Parathyroid adenoma (tissue), 2 donors: Measurements from ENCODE around the gene CLEC16A.

ENCODE experiments used
- H2AFZ ChIP-seq: fragments of 300-600 bp; sonication (generic); one replicate; pipeline ENCODE4 v1.7.0; 2017; ENCODE audit warnings: antibody characterized with exemption, mild to moderate bottlenecking
- H3K27ac ChIP-seq: fragments of 300-600 bp; sonication (generic); one replicate; pipeline ENCODE4 v1.7.0; 2017
- H3K27me3 ChIP-seq: fragments of 300-600 bp; sonication (generic); one replicate; pipeline ENCODE4 v1.7.0; 2017; ENCODE audit warnings: low read length; ENCODE audit not compliant: control insufficient read depth, insufficient read depth
- H3K36me3 ChIP-seq: fragments of 300-600 bp; sonication (generic); one replicate; pipeline ENCODE4 v1.7.0; 2017; ENCODE audit warnings: low read length; ENCODE audit not compliant: control insufficient read depth, insufficient read depth
- H3K4me1 ChIP-seq: fragments of 300-600 bp; sonication (generic); one replicate; pipeline ENCODE4 v1.7.0; 2017; ENCODE audit warnings: control low read depth
- H3K4me2 ChIP-seq: fragments of 300-600 bp; sonication (generic); one replicate; pipeline ENCODE4 v1.7.0; 2017; ENCODE audit warnings: low read length
- H3K4me3 ChIP-seq: fragments of 300-600 bp; sonication (generic); one replicate; pipeline ENCODE4 v1.7.0; 2017; ENCODE audit warnings: low read depth, low read length
- H3K79me2 ChIP-seq: fragments of 300-600 bp; sonication (generic); one replicate; pipeline ENCODE4 v1.7.0; 2017; ENCODE audit warnings: control low read depth
- H3K9ac ChIP-seq: fragments of 300-600 bp; sonication (generic); one replicate; pipeline ENCODE4 v1.7.0; 2017; ENCODE audit warnings: mild to moderate bottlenecking
- H3K9me3 ChIP-seq: fragments of 300-600 bp; sonication (generic); one replicate; pipeline ENCODE4 v1.7.0; 2017; ENCODE audit warnings: low read length; ENCODE audit not compliant: control insufficient read depth
- CTCF ChIP-seq: fragments of 300-600 bp; sonication (generic); IDR thresholded peaks from one replicate; pipeline ENCODE4 v1.7.0; 2017; ENCODE audit warnings: antibody characterized with exemption, mild to moderate bottlenecking
- donor health status: primary hyperparathyroidism.

Gene CLEC16A

GRCh38 chr16:11157143-11157542 is 212.8 kb downstream of the CLEC16A start:
- TF ChIP-seq CTCF = no peak
- Histone ChIP-seq H2AFZ (no peak overlapping the region), H3K27ac (no peak overlapping the region), H3K36me3 (no peaks in the 10 kb centered on the region), H3K4me2 (no peak overlapping the region), H3K27me3 (no peaks in the 10 kb centered on the region), H3K9ac (no peak overlapping the region), H3K4me3 (no peak overlapping the region), H3K79me2 (no peaks in the 10 kb centered on the region), H3K9me3 (no peaks in the 10 kb centered on the region), H3K4me1 (no peaks in the 10 kb centered on the region)

GRCh38 chr16:11158018-11158417 is 213.7 kb downstream of the CLEC16A start:
- no peak overlapping the region for H3K27ac ChIP-seq
- no peaks in the 10 kb centered on the region for H3K27me3 ChIP-seq
- no peak for TF ChIP-seq CTCF
- H3K9ac ChIP-seq = no peak overlapping the region
- no peak overlapping the region for H3K4me2 ChIP-seq
- H3K4me3 ChIP-seq = no peak overlapping the region
- H3K36me3 ChIP-seq = no peaks in the 10 kb centered on the region
- no peaks in the 10 kb centered on the region for H3K9me3 ChIP-seq
- peaks cover 4% of the 10 kb centered on the region for H3K4me1 ChIP-seq
- no peak overlapping the region for H2AFZ ChIP-seq
- H3K79me2 ChIP-seq = no peaks in the 10 kb centered on the region

GRCh38 chr16:11159282-11159681 is 214.9 kb downstream of the CLEC16A start:
- Histone ChIP-seq H3K79me2 (no peaks in the 10 kb centered on the region), H3K9me3 (no peaks in the 10 kb centered on the region), H3K9ac (no peak overlapping the region), H3K27ac (no peak overlapping the region), H3K4me1 (peaks cover 4% of the 10 kb centered on the region), H3K4me3 (no peak overlapping the region), H3K36me3 (no peaks in the 10 kb centered on the region), H3K4me2 (no peak overlapping the region), H3K27me3 (no peaks in the 10 kb centered on the region), H2AFZ (no peak overlapping the region)
- TF ChIP-seq CTCF = no peak

GRCh38 chr16:11160676-11161115 is 216.3 kb downstream of the CLEC16A start:
- no peak overlapping the region for H3K4me2 ChIP-seq
- peaks cover 4% of the 10 kb centered on the region for H3K4me1 ChIP-seq
- no peak overlapping the region for H3K27ac ChIP-seq
- H3K36me3 ChIP-seq = no peaks in the 10 kb centered on the region
- no peak overlapping the region for H3K4me3 ChIP-seq
- no peak overlapping the region for H2AFZ ChIP-seq
- no peaks in the 10 kb centered on the region for H3K9me3 ChIP-seq
- H3K27me3 ChIP-seq = no peaks in the 10 kb centered on the region
- no peak for TF ChIP-seq CTCF
- H3K9ac ChIP-seq = no peak overlapping the region
- H3K79me2 ChIP-seq = no peaks in the 10 kb centered on the region

GRCh38 chr16:11161439-11161838 is 217.1 kb downstream of the CLEC16A start:
- no peak for TF ChIP-seq CTCF
- H3K4me2 ChIP-seq = no peak overlapping the region
- no peaks in the 10 kb centered on the region for H3K79me2 ChIP-seq
- no peaks in the 10 kb centered on the region for H3K27me3 ChIP-seq
- H3K27ac ChIP-seq = no peak overlapping the region
- H3K4me1 ChIP-seq = peaks cover 4% of the 10 kb centered on the region
- H2AFZ ChIP-seq = no peak overlapping the region
- H3K36me3 ChIP-seq = no peaks in the 10 kb centered on the region
- no peaks in the 10 kb centered on the region for H3K9me3 ChIP-seq
- no peak overlapping the region for H3K4me3 ChIP-seq
- no peak overlapping the region for H3K9ac ChIP-seq
